ENCODE data around the gene LMO1. TPM values are rescaled to one million over a fixed set of nuclear protein-coding genes. Genes with fewer than 3 reads are reported as not detected.

Gene LMO1
- total RNA-seq, 2 donors from 2014 or later, result not detected

GRCh38 chr11:8239536-8240228, 24.0 kb downstream of the LMO1 start:
- H3K27me3 ChIP-seq, result no peaks in the 10 kb centered on the region
- TF ChIP-seq, protein P1, sequence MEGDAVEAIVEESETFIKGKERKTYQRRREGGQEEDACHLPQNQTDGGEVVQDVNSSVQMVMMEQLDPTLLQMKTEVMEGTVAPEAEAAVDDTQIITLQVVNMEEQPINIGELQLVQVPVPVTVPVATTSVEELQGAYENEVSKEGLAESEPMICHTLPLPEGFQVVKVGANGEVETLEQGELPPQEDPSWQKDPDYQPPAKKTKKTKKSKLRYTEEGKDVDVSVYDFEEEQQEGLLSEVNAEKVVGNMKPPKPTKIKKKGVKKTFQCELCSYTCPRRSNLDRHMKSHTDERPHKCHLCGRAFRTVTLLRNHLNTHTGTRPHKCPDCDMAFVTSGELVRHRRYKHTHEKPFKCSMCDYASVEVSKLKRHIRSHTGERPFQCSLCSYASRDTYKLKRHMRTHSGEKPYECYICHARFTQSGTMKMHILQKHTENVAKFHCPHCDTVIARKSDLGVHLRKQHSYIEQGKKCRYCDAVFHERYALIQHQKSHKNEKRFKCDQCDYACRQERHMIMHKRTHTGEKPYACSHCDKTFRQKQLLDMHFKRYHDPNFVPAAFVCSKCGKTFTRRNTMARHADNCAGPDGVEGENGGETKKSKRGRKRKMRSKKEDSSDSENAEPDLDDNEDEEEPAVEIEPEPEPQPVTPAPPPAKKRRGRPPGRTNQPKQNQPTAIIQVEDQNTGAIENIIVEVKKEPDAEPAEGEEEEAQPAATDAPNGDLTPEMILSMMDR (IDR thresholded peaks at IDR 0.05), result no peak
- H3K27ac ChIP-seq, result no peak overlapping the region
- H3K4me1 ChIP-seq, result no peaks in the 10 kb centered on the region
- no peaks in the 10 kb centered on the region for H3K9me3 ChIP-seq
- H3K36me3 ChIP-seq, result no peaks in the 10 kb centered on the region
- DNase-seq (ENCODE audit: low spot score), result no peak
- no peak overlapping the region for H3K4me3 ChIP-seq

DNA sequence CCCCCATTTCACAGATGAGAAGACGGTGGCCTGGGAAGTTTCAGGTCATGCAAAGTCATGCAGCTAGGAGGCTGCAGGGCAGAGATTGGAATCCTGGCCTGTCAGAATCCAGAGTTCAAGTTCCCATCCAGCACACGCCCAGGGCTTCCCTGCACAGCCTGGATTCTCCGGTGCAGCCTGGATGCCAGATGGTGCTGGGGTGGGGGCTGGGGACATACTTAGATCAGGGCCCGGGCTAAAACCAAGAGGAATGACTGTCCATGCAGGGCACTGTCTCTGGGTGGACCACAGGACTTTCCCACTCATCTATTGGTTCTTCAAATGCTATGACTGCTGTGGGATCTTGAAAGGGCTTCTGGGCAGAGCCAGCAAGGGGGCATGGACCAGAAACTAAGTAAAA, 24.6 kb downstream of the LMO1 start:
- DNase-seq (ENCODE audit: low spot score), result no peak
- Histone ChIP-seq H3K9me3 (no peaks in the 10 kb centered on the region), H3K27ac (no peak overlapping the region), H3K4me3 (no peak overlapping the region), H3K36me3 (no peaks in the 10 kb centered on the region), H3K4me1 (peaks cover 0 to 5% of the 10 kb centered on the region in 2 donors), H3K27me3 (no peaks in the 10 kb centered on the region)
- TF ChIP-seq, protein P1 (IDR thresholded peaks at IDR 0.05), result no peak

- no peaks in the 10 kb centered on the region for H3K9me3 ChIP-seq
- H3K4me3 ChIP-seq, result no peak overlapping the region
- H3K27me3 ChIP-seq, result no peaks in the 10 kb centered on the region
- no peaks in the 10 kb centered on the region for H3K36me3 ChIP-seq
- H3K4me1 ChIP-seq, result peaks cover 0 to 5% of the 10 kb centered on the region in 2 donors
- TF ChIP-seq, protein P1 (IDR thresholded peaks at IDR 0.05), result no peak
- no peak overlapping the region for H3K27ac ChIP-seq
- no peak for DNase-seq (ENCODE audit: low spot score)
These were observed 26.2 kb downstream of the LMO1 start for GRCh38 chr11:8237453-8237852.

DNA sequence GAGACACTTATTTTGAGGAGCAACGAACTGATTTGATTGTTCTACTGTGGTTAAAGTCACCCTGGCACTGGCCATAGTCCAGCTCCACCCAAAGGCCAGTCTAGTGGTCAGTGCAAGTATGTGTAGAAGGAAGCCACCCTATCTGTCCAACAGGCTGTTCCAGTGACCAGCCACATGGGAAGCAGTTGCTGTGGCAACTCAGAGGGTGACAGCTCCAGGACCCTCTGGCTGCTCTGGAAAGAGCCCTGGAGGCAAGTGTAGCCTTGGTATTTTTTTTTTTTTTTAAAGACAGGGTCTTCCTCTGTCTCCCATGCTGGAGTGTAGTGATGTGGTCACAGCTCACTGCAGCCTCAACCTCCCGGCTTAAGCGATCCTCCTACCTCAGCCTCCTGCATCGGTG, 27.8 kb downstream of the LMO1 start:
- TF ChIP-seq, protein P1 (IDR thresholded peaks at IDR 0.05), result no peak
- no peaks in the 10 kb centered on the region for H3K36me3 ChIP-seq
- DNase-seq (ENCODE audit: low spot score), result no peak

GRCh38 chr11:8234910-8235309, 28.8 kb downstream of the LMO1 start:
- TF ChIP-seq, protein P1 (IDR thresholded peaks at IDR 0.05), result no peak
- Histone ChIP-seq H3K36me3 (no peaks in the 10 kb centered on the region), H3K27me3 (no peaks in the 10 kb centered on the region), H3K27ac (no peak overlapping the region), H3K9me3 (no peaks in the 10 kb centered on the region), H3K4me1 (peaks cover 0 to 5% of the 10 kb centered on the region in 2 donors), H3K4me3 (no peak overlapping the region)
- DNase-seq (ENCODE audit: low spot score), result no peak

More for the DNA sequence above, 27.8 kb downstream of the LMO1 start:
- Histone ChIP-seq H3K4me3 (no peak overlapping the region), H3K4me1 (peaks cover 0 to 5% of the 10 kb centered on the region in 2 donors), H3K9me3 (no peaks in the 10 kb centered on the region), H3K27me3 (no peaks in the 10 kb centered on the region), H3K27ac (no peak overlapping the region)

DNA sequence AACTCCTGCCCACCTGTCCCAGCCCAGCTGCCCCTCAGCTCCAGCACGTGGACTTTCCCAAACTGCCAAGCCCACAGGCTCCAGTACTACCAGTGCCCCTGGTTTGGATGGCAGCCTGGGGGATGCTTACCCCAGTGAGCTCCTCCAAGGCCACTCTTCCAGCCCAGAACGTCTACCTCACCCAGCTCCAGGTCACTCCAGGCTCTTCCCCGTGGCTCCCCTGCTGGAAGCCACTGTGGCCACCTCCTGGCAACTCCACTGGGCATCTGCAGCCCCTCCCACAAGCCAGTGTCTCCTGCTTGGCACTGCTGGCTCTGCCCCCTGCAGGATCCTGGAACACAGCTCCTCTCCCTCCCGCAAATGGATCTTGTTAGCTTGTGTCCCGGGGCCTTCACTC, 29.3 kb downstream of the LMO1 start:
- DNase-seq (ENCODE audit: low spot score), result no peak
- Histone ChIP-seq H3K27me3 (no peaks in the 10 kb centered on the region), H3K4me3 (no peak overlapping the region), H3K36me3 (no peaks in the 10 kb centered on the region), H3K27ac (no peak overlapping the region), H3K4me1 (peaks cover 0 to 5% of the 10 kb centered on the region in 2 donors), H3K9me3 (no peaks in the 10 kb centered on the region)
- TF ChIP-seq, protein P1 (IDR thresholded peaks at IDR 0.05), result peak in 1 of 2 donors; percentile 16
